HFF-Myc (cell line): ENCODE data around the gene ZMIZ1.

Experiments
- DNase-seq: peaks from one replicate; pipeline ENCODE4 v3.0.0-alpha.2; 2011; ENCODE audit warnings: low read depth; ENCODE audit errors: extremely low read depth
- H3K4me3 ChIP-seq: replicated peaks from 2 replicates; pipeline ENCODE4 v1.5.1; 2011; ENCODE audit warnings: low read depth, mild to moderate bottlenecking, control low read depth, low read length
- CTCF ChIP-seq: IDR thresholded peaks from 2 replicates; pipeline ENCODE4 v1.5.1; 2012; ENCODE audit warnings: mild to moderate bottlenecking, low read depth, low read length, control low read depth; ENCODE audit errors: missing control alignments

Gene ZMIZ1

GRCh38 chr10:79241629-79241989 lies 172.8 kb downstream of the ZMIZ1 start:
- peak overlapping the region; percentile 43 for H3K4me3 ChIP-seq
- no peak for TF ChIP-seq CTCF
- no peak for DNase-seq

GRCh38 chr10:79241990-79242619 lies 173.3 kb downstream of the ZMIZ1 start:
- H3K4me3 ChIP-seq, result peak overlapping the region; percentile 43
- no peak for TF ChIP-seq CTCF
- no peak for DNase-seq

GRCh38 chr10:79242620-79243152 lies 173.9 kb downstream of the ZMIZ1 start:
- no peak for TF ChIP-seq CTCF
- DNase-seq, result no peak
- H3K4me3 ChIP-seq, result peak overlapping the region; percentile 43

GRCh38 chr10:79243181-79244067 lies 174.7 kb downstream of the ZMIZ1 start:
- peak overlapping the region; percentile 43 for H3K4me3 ChIP-seq
- no peak for TF ChIP-seq CTCF
- no peak for DNase-seq

GRCh38 chr10:79244068-79244442 lies 175.3 kb downstream of the ZMIZ1 start:
- peak overlapping the region; percentile 43 for H3K4me3 ChIP-seq

GRCh38 chr10:79244841-79245504 lies 176.2 kb downstream of the ZMIZ1 start:
- no peak for TF ChIP-seq CTCF
- no peak overlapping the region for H3K4me3 ChIP-seq
- DNase-seq, result no peak

More at GRCh38 chr10:79244068-79244442, 175.3 kb downstream of the ZMIZ1 start:
- TF ChIP-seq CTCF, result no peak
- DNase-seq, result no peak
